ENCODE data around the gene CFAP20DC.

The CFAP20DC gene

GRCh38 chr3:58751235-58751634 lies 298.6 kb downstream of the CFAP20DC start:
- TF ChIP-seq CTCF (IDR thresholded peaks at IDR 0.05; ENCODE audit: low read depth, low read length), result no peak
- DNase-seq (ENCODE audit: extremely low read depth, low read depth), result no peak

- no peak for TF ChIP-seq CTCF (IDR thresholded peaks at IDR 0.05; ENCODE audit: low read depth, low read length)
- no peak for DNase-seq (ENCODE audit: extremely low read depth, low read depth)
Measured at GRCh38 chr3:58749948-58750347, 299.9 kb downstream of the CFAP20DC start.

- TF ChIP-seq CTCF (IDR thresholded peaks at IDR 0.05; ENCODE audit: low read depth, low read length), result no peak
- no peak for DNase-seq (ENCODE audit: extremely low read depth, low read depth)
Measured at GRCh38 chr3:58748024-58748423, 301.8 kb downstream of the CFAP20DC start.

DNA sequence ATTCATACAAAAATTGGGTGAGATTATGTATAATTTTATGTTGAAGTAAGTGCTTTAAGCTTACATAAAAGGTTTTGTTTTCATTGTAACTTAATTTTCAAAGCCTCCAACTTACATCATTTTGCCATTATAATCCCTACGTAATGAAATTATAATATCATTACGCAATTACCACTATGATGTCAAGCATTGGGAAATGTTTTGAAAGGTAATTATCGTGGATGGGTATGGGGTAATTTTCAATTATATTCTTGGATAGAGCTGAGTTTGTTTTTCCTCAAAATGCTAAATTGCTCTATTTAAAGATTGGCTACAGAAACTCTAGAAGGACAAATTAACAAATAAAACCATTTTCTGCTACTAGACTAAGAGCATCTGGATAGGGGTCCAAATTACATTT lies 303.1 kb downstream of the CFAP20DC start:
- TF ChIP-seq CTCF (IDR thresholded peaks at IDR 0.05; ENCODE audit: low read depth, low read length), result no peak
- no peak for DNase-seq (ENCODE audit: extremely low read depth, low read depth)

DNA sequence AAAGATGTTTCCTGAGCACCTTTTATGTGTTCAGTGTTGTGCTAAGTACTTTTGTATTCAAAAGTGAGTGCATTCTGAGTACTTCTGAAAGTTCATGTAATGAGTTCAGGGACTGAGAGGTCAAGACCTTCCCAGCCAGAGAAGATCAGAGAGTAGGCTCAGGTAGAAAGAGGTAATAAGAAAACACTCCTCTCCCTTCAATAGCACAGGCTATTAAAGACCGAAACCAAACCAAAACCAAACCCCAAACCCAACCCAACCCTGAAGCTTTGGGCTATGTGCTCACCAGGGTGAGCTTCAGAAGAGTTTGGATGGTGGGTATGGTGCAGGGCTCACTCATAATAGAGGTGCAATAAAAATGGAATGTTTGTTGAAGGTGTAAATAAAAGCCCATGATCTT lies 306.5 kb downstream of the CFAP20DC start:
- DNase-seq (ENCODE audit: extremely low read depth, low read depth), result no peak
- no peak for TF ChIP-seq CTCF (IDR thresholded peaks at IDR 0.05; ENCODE audit: low read depth, low read length)

DNA sequence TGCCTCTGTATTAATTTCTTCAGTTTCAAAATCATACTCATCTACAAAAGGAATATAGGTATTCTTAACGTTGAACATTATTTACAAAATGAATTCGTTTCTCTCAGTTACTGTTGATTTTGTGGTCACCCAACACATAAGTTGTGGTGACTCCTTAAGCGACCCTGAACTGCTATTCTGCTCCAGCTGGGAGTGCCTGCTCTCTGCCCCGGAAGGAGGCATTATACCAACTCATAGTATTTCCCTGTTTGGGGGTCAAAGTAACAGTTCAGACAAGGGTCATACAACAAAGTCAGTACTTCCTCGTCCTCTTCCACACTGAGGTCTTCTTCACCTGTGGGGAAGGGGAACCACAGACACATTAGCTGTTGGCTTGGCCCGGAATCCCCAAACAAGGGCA lies 307.6 kb downstream of the CFAP20DC start:
- TF ChIP-seq CTCF (IDR thresholded peaks at IDR 0.05; ENCODE audit: low read depth, low read length), result no peak
- no peak for DNase-seq (ENCODE audit: extremely low read depth, low read depth)

DNA sequence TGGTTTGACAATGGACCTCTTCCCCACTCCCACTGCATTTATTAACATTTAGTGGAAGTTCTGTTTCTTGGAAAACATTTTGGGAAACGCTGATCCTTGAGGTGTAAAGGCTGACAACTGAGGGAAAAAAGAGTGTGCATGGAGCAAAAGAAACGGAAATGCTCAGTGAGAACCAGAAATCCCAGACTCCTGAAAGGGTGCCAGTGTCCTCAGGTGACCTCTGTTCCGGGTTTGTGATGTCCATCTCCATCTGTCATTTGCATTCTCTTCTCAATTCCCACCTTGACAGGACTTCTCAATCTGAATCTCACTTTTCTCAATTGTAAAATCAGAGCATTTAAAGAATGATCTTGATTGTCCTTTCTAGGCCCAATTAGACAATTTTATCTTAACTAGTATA lies 312.2 kb downstream of the CFAP20DC start:
- TF ChIP-seq CTCF (IDR thresholded peaks at IDR 0.05; ENCODE audit: low read depth, low read length), result no peak
- no peak for DNase-seq (ENCODE audit: extremely low read depth, low read depth)

Measured in AG09319 (cell line).